ENCODE measurements around the gene CNTFR. TPM values are rescaled to one million over a fixed set of nuclear protein-coding genes. Genes with fewer than 3 reads are reported as not detected.

The CNTFR gene
- total and polyA plus RNA-seq, 2 experiments from 2014 or later = 0.73 to 1.9 TPM

DNA sequence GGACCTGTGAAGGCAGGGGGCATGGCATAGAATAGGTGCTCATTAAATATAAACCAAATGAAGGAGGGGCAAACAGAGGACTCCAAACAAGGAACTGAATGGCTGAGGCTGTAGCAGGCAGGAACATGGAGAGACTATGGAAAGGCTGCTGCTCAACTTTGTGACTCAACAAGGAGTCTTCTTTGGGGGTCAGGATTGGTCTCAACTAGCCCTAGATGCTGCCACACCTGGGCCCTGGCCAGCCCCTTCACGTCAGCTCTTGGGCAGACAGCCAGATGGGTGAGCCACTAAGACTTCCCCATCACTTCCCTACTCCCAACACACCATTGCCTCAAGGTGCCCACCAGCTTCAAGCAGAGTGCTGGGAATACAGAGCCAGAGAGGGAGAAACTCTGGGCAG, 11.4 kb upstream of the CNTFR start (continued):
- TF ChIP-seq ZNF114 (CRISPR knock-in tag; IDR thresholded peaks at IDR 0.05) (no peak), EZH2phosphoT487 (IDR thresholded peaks at IDR 0.05; ENCODE audit: unreplicated experiment) (no peak), POLR2AphosphoS5 (IDR thresholded peaks at IDR 0.05; ENCODE audit: low read depth) (no peak), EZH2 (IDR thresholded peaks at IDR 0.05; ENCODE audit: low read depth, unreplicated experiment) (no peak), NANOG (IDR thresholded peaks at IDR 0.05; ENCODE audit: borderline replicate concordance) (no peak)

- Histone ChIP-seq H2AFZ (no peak overlapping the region), H3K4me1 (ENCODE audit: insufficient read depth) (no peaks in the 10 kb centered on the region), H3K79me2 (replicated peaks; ENCODE audit: insufficient read depth) (no peaks in the 10 kb centered on the region), H4K20me1 (replicated peaks; ENCODE audit: insufficient read depth) (no peaks in the 10 kb centered on the region; the same call in 1 of the 2 replicates), H3K4me3 (no peak overlapping the region), H3F3A (replicated peaks; ENCODE audit: low read depth) (no peaks in the 10 kb centered on the region), H3K27ac (ENCODE audit: low read depth) (no peak overlapping the region), H3K9me2 (ENCODE audit: insufficient read depth) (no peaks in the 10 kb centered on the region), H3K4me2 (no peak overlapping the region), H3K36me3 (ENCODE audit: insufficient read depth) (no peaks in the 10 kb centered on the region), H3K27me3 (ENCODE audit: insufficient read depth) (peaks cover 11% of the 10 kb centered on the region; the same call in 1 of the 2 replicates)
- no peak overlapping the region for H3K27ac Mint-ChIP-seq
- ATAC-seq (no peak), DNase-seq (ENCODE audit: low spot score) (no peak)
- H3K4me1 Mint-ChIP-seq = peaks cover 13% of the 10 kb centered on the region
- peaks cover 9% of the 10 kb centered on the region for H3K27me3 Mint-ChIP-seq (ENCODE audit: insufficient read depth, low read depth, poor library complexity)
- TF ChIP-seq REST (IDR thresholded peaks at IDR 0.05; ENCODE audit: unreplicated experiment) = no peak
- no peak for TF ChIP-seq ETS1 (IDR thresholded peaks at IDR 0.05)
- TF ChIP-seq CREB1 (CRISPR knock-in tag; IDR thresholded peaks at IDR 0.05; ENCODE audit: low read depth) = no peak
- TF ChIP-seq CTCF (conservative IDR thresholded peaks at IDR 0.05; ENCODE audit: low read depth in 2 of 2) = no peak
- no peak for TF ChIP-seq POLR2AphosphoS5 (IDR thresholded peaks at IDR 0.05; ENCODE audit: low read depth)
- TF ChIP-seq JUNB (IDR thresholded peaks at IDR 0.05; ENCODE audit: unreplicated experiment) = no peak
- no peak for TF ChIP-seq NANOG (IDR thresholded peaks at IDR 0.05; ENCODE audit: borderline replicate concordance)
- TF ChIP-seq STAT1 (IDR thresholded peaks at IDR 0.05; ENCODE audit: unreplicated experiment) = no peak
- TF ChIP-seq EZH2 (IDR thresholded peaks at IDR 0.05; ENCODE audit: low read depth, unreplicated experiment) = no peak
- TF ChIP-seq ZNF114 (CRISPR knock-in tag; IDR thresholded peaks at IDR 0.05) = no peak
- no peak for TF ChIP-seq EZH2phosphoT487 (IDR thresholded peaks at IDR 0.05; ENCODE audit: unreplicated experiment)
- TF ChIP-seq, protein P1, sequence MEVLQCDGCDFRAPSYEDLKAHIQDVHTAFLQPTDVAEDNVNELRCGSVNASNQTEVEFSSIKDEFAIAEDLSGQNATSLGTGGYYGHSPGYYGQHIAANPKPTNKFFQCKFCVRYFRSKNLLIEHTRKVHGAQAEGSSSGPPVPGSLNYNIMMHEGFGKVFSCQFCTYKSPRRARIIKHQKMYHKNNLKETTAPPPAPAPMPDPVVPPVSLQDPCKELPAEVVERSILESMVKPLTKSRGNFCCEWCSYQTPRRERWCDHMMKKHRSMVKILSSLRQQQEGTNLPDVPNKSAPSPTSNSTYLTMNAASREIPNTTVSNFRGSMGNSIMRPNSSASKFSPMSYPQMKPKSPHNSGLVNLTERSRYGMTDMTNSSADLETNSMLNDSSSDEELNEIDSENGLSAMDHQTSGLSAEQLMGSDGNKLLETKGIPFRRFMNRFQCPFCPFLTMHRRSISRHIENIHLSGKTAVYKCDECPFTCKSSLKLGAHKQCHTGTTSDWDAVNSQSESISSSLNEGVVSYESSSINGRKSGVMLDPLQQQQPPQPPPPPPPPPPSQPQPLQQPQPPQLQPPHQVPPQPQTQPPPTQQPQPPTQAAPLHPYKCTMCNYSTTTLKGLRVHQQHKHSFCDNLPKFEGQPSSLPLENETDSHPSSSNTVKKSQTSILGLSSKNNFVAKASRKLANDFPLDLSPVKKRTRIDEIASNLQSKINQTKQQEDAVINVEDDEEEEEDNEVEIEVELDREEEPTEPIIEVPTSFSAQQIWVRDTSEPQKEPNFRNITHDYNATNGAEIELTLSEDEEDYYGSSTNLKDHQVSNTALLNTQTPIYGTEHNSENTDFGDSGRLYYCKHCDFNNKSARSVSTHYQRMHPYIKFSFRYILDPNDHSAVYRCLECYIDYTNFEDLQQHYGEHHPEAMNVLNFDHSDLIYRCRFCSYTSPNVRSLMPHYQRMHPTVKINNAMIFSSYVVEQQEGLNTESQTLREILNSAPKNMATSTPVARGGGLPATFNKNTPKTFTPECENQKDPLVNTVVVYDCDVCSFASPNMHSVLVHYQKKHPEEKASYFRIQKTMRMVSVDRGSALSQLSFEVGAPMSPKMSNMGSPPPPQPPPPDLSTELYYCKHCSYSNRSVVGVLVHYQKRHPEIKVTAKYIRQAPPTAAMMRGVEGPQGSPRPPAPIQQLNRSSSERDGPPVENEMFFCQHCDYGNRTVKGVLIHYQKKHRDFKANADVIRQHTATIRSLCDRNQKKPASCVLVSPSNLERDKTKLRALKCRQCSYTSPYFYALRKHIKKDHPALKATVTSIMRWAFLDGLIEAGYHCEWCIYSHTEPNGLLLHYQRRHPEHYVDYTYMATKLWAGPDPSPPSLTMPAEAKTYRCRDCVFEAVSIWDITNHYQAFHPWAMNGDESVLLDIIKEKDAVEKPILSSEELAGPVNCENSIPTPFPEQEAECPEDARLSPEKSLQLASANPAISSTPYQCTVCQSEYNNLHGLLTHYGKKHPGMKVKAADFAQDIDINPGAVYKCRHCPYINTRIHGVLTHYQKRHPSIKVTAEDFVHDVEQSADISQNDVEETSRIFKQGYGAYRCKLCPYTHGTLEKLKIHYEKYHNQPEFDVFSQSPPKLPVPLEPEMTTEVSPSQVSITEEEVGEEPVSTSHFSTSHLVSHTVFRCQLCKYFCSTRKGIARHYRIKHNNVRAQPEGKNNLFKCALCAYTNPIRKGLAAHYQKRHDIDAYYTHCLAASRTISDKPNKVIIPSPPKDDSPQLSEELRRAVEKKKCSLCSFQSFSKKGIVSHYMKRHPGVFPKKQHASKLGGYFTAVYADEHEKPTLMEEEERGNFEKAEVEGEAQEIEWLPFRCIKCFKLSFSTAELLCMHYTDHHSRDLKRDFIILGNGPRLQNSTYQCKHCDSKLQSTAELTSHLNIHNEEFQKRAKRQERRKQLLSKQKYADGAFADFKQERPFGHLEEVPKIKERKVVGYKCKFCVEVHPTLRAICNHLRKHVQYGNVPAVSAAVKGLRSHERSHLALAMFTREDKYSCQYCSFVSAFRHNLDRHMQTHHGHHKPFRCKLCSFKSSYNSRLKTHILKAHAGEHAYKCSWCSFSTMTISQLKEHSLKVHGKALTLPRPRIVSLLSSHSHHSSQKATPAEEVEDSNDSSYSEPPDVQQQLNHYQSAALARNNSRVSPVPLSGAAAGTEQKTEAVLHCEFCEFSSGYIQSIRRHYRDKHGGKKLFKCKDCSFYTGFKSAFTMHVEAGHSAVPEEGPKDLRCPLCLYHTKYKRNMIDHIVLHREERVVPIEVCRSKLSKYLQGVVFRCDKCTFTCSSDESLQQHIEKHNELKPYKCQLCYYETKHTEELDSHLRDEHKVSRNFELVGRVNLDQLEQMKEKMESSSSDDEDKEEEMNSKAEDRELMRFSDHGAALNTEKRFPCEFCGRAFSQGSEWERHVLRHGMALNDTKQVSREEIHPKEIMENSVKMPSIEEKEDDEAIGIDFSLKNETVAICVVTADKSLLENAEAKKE (CRISPR knock-in tag; IDR thresholded peaks at IDR 0.05) = no peak
- TF ChIP-seq ZNF331 (CRISPR knock-in tag; IDR thresholded peaks at IDR 0.05; ENCODE audit: low read depth) = no peak
- no peaks in the 10 kb centered on the region; the same call in 2 of the 3 replicates for H3K9me3 Mint-ChIP-seq
- H3K4me3 Mint-ChIP-seq = no peak overlapping the region
- H3K36me3 Mint-ChIP-seq (ENCODE audit: low read depth) = no peaks in the 10 kb centered on the region
Observed at GRCh38 chr9:34599546-34599945, 10.0 kb upstream of the CNTFR start.

All from GM23338 (cell line).